ENCODE results near the gene SULT4A1. TPM values are rescaled to one million over a fixed set of nuclear protein-coding genes. Genes with fewer than 3 reads are reported as not detected.

The SULT4A1 gene
- total RNA-seq, 1 donor from 2014 or later, result 6.3 TPM

- DNase-seq (ENCODE audit: low read depth, low spot score), result no peak
- Mint-ChIP-seq H3K9me3 (no peaks in the 10 kb centered on the region), H3K4me1 (no peaks in the 10 kb centered on the region), H3K27me3 (ENCODE audit: low read depth) (no peaks in the 10 kb centered on the region), H3K27ac (ENCODE audit: unreplicated experiment) (no peak overlapping the region), H3K36me3 (ENCODE audit: low read depth) (no peaks in the 10 kb centered on the region), H3K4me3 (no peak overlapping the region)
- no peak for TF ChIP-seq CTCF (conservative IDR thresholded peaks at IDR 0.05)
Measured at GRCh38 chr22:43844560-43845545, 17.5 kb downstream of the SULT4A1 start.

- no peak for TF ChIP-seq CTCF (conservative IDR thresholded peaks at IDR 0.05)
- no peaks in the 10 kb centered on the region for H3K27me3 Mint-ChIP-seq (ENCODE audit: low read depth)
- no peaks in the 10 kb centered on the region for H3K9me3 Mint-ChIP-seq
- H3K4me3 Mint-ChIP-seq, result no peak overlapping the region
- no peak overlapping the region for H3K27ac Mint-ChIP-seq (ENCODE audit: unreplicated experiment)
- no peaks in the 10 kb centered on the region for H3K4me1 Mint-ChIP-seq
- H3K36me3 Mint-ChIP-seq (ENCODE audit: low read depth), result no peaks in the 10 kb centered on the region
- no peak for DNase-seq (ENCODE audit: low read depth, low spot score)
Measured at GRCh38 chr22:43843783-43844530, 18.4 kb downstream of the SULT4A1 start.

GRCh38 chr22:43841742-43842141 is 20.6 kb downstream of the SULT4A1 start:
- Mint-ChIP-seq H3K36me3 (ENCODE audit: low read depth) (no peaks in the 10 kb centered on the region), H3K27ac (ENCODE audit: unreplicated experiment) (no peak overlapping the region), H3K4me1 (no peaks in the 10 kb centered on the region), H3K9me3 (no peaks in the 10 kb centered on the region), H3K4me3 (no peak overlapping the region), H3K27me3 (ENCODE audit: low read depth) (no peaks in the 10 kb centered on the region)
- no peak for DNase-seq (ENCODE audit: low read depth, low spot score)
- no peak for TF ChIP-seq CTCF (conservative IDR thresholded peaks at IDR 0.05)

- H3K27ac Mint-ChIP-seq (ENCODE audit: unreplicated experiment), result peak overlapping the region; percentile 86
- no peak overlapping the region for H3K4me3 Mint-ChIP-seq
- no peaks in the 10 kb centered on the region for H3K9me3 Mint-ChIP-seq
- no peak for TF ChIP-seq CTCF (conservative IDR thresholded peaks at IDR 0.05)
- no peaks in the 10 kb centered on the region for H3K27me3 Mint-ChIP-seq (ENCODE audit: low read depth)
- H3K36me3 Mint-ChIP-seq (ENCODE audit: low read depth), result no peaks in the 10 kb centered on the region
- no peaks in the 10 kb centered on the region for H3K4me1 Mint-ChIP-seq
- no peak for DNase-seq (ENCODE audit: low read depth, low spot score)
Measured at GRCh38 chr22:43840851-43841250, 21.5 kb downstream of the SULT4A1 start.

- Mint-ChIP-seq H3K4me1 (no peaks in the 10 kb centered on the region), H3K4me3 (no peak overlapping the region), H3K36me3 (ENCODE audit: low read depth) (no peaks in the 10 kb centered on the region), H3K27ac (ENCODE audit: unreplicated experiment) (no peak overlapping the region), H3K27me3 (ENCODE audit: low read depth) (no peaks in the 10 kb centered on the region), H3K9me3 (no peaks in the 10 kb centered on the region)
- no peak for DNase-seq (ENCODE audit: low read depth, low spot score)
- TF ChIP-seq CTCF (conservative IDR thresholded peaks at IDR 0.05), result no peak
Measured at GRCh38 chr22:43840431-43840830, 21.9 kb downstream of the SULT4A1 start.

All from neural crest cell (in vitro differentiated cells).